Peyer's patch (tissue), 4 donors: ENCODE results near the gene YARS1.

Source experiments
- CTCF ChIP-seq, 6 experiments: fragments of 450-650 bp in 4 of 6; fragments of 200-600 bp in 2 of 6; sonication (generic) in 1 of 6; IDR thresholded peaks; one replicate each; pipeline ENCODE4 v1.5.1; 2017 to 2019; ENCODE audit warnings: antibody characterized with exemption in 6 of 6, mild to moderate bottlenecking in 3 of 6, moderate library complexity in 1 of 6
- POLR2A ChIP-seq, 2 donors: fragments of 450-650 bp; IDR thresholded peaks; one replicate each; pipeline ENCODE4 v1.5.1; 2017; ENCODE audit warnings: antibody characterized with exemption in 2 of 2, mild to moderate bottlenecking in 2 of 2, moderate library complexity in 2 of 2

GRCh38 chr1:32816676-32817158 is 441 bp downstream of the YARS1 start:
- TF ChIP-seq CTCF (IDR thresholded peaks at IDR 0.05) (no peak), POLR2A (IDR thresholded peaks at IDR 0.05) (no peak)
